NOMO-1 treated with DMSO at 0.1 percent for 48 hours (cell line): ENCODE measurements around the gene DNMT3A.
"Not testable (repeated sequence)": the region's sequence is repeated elsewhere in the genome, so short reads cannot be mapped to it uniquely, and the experiment has no call there.

ENCODE experiments used
- DNase-seq: peaks from one replicate; lab custom pipeline; 2025; ENCODE audit not compliant: unreplicated experiment; lab: John Stamatoyannopoulos, UW

Gene DNMT3A

GRCh38 chr2:25286723-25287483, 54.8 kb downstream of the DNMT3A start:
- DNase-seq = no peak

GRCh38 chr2:25286025-25286400, 55.7 kb downstream of the DNMT3A start:
- peak; percentile 59 for DNase-seq

- no peak for DNase-seq
These were observed 56.3 kb downstream of the DNMT3A start for GRCh38 chr2:25285265-25286024.

GRCh38 chr2:25284756-25285155, 57.0 kb downstream of the DNMT3A start:
- no peak for DNase-seq

- no peak for DNase-seq
These were observed 57.8 kb downstream of the DNMT3A start for GRCh38 chr2:25283921-25284320.

- DNase-seq = no peak
These were observed 59.8 kb downstream of the DNMT3A start for GRCh38 chr2:25281941-25282340.

GRCh38 chr2:25281522-25281921, 60.2 kb downstream of the DNMT3A start:
- no peak for DNase-seq

- peak; percentile 61 for DNase-seq
These were observed 61.6 kb downstream of the DNMT3A start for GRCh38 chr2:25280051-25280687.

- DNase-seq = peak; percentile 94
These were observed 62.6 kb downstream of the DNMT3A start for GRCh38 chr2:25279091-25279651.

GRCh38 chr2:25276569-25277465, 64.9 kb downstream of the DNMT3A start:
- DNase-seq = no peak

GRCh38 chr2:25275575-25275965, 66.2 kb downstream of the DNMT3A start:
- DNase-seq = no peak

- DNase-seq = no peak
These were observed 66.7 kb downstream of the DNMT3A start for GRCh38 chr2:25274868-25275574.

GRCh38 chr2:25273985-25274535, 67.7 kb downstream of the DNMT3A start:
- DNase-seq = no peak

- not testable (repeated sequence) for DNase-seq
These were observed 69.0 kb downstream of the DNMT3A start for GRCh38 chr2:25272705-25273104.

GRCh38 chr2:25270061-25270460, 71.7 kb downstream of the DNMT3A start:
- no peak for DNase-seq

- DNase-seq = no peak
These were observed 72.5 kb downstream of the DNMT3A start for GRCh38 chr2:25269233-25269632.

- DNase-seq = no peak
These were observed 73.6 kb downstream of the DNMT3A start for GRCh38 chr2:25268139-25268538.

GRCh38 chr2:25266399-25266798, 75.3 kb downstream of the DNMT3A start:
- no peak for DNase-seq

GRCh38 chr2:25265802-25266201, 75.9 kb downstream of the DNMT3A start:
- DNase-seq = no peak

- DNase-seq = no peak
These were observed 76.7 kb downstream of the DNMT3A start for GRCh38 chr2:25265001-25265400.
